Esophagus muscularis mucosa (tissue), 4 donors: Measurements from ENCODE around the gene CYP27B1. TPM values are rescaled to one million over a fixed set of nuclear protein-coding genes. Genes with fewer than 3 reads are reported as not detected.

Experiments used
- DNase-seq: peaks from one replicate; pipeline ENCODE4 v3.0.0-alpha.2; 2017; ENCODE audit errors: extremely low spot score
- H3K27ac ChIP-seq, 4 donors: fragments of 200-600 bp; sonication (generic); replicated peaks in 1 of 4; 1 replicate in 3 of 4; 2 replicates in 1 of 4; pipeline ENCODE4 v1.5.1; 2016 to 2019; ENCODE audit warnings: mild to moderate bottlenecking in 1 of 4
- H3K27me3 ChIP-seq, 4 donors: fragments of 200-600 bp; sonication (generic); one replicate each; pipeline versions ENCODE4 v1.5.1 to v1.6.0; 2016 to 2019
- H3K36me3 ChIP-seq, 4 donors: fragments of 200-600 bp; sonication (generic); one replicate each; pipeline ENCODE4 v1.5.1; 2016 to 2019
- H3K4me1 ChIP-seq, 4 donors: fragments of 200-600 bp; sonication (generic); one replicate each; pipeline ENCODE4 v1.5.1; 2016 to 2019
- H3K4me3 ChIP-seq, 4 donors: fragments of 200-600 bp; sonication (generic); 1 replicate in 2 of 4; 2 replicates in 2 of 4; pipeline ENCODE4 v1.5.1; 2016 to 2019; ENCODE audit warnings: mild to moderate bottlenecking in 4 of 4, moderate library complexity in 1 of 4
- H3K9me3 ChIP-seq, 4 donors: fragments of 200-600 bp; sonication (generic); 1 replicate in 3 of 4; 2 replicates in 1 of 4; pipeline ENCODE4 v1.5.1; 2016 to 2019
- CTCF ChIP-seq, 3 experiments: fragments of 200-600 bp in 2 of 3; fragments of 450-650 bp in 1 of 3; sonication (generic) in 2 of 3; IDR thresholded peaks; one replicate each; pipeline ENCODE4 v1.5.1; 2017 to 2019; ENCODE audit warnings: antibody characterized with exemption in 3 of 3, mild to moderate bottlenecking in 2 of 3, moderate library complexity in 1 of 3
- EP300 ChIP-seq: sonication (generic); formaldehyde crosslinking; IDR thresholded peaks from one replicate; pipeline ENCODE4 v1.6.1; 2017; ENCODE audit warnings: antibody characterized with exemption
- POLR2A ChIP-seq: fragments of 450-650 bp; IDR thresholded peaks from one replicate; pipeline ENCODE4 v1.6.1; 2017; ENCODE audit warnings: antibody characterized with exemption, moderate library complexity, mild to moderate bottlenecking, low read depth
- POLR2AphosphoS5 ChIP-seq, 2 donors: sonication (generic); formaldehyde crosslinking; IDR thresholded peaks; one replicate each; pipeline ENCODE4 v1.6.1; 2017; ENCODE audit warnings: antibody characterized with exemption in 2 of 2
- WGBS: methylation state at CpG from one replicate; pipeline ENCODE4 v1.1.5; 2018; 5-methylcytosine and 5-hydroxymethylcytosine counted together
- intact Hi-C: fragments of 100-400 bp; cut with DNase I; formaldehyde crosslinking; loops from one replicate; pipeline ENCODE4 v1.15.1; 2023
- total RNA-seq, 4 donors: library from RNA; depleted of rRNA; stranded (reverse); fragments of >200 nt; gene quantifications; one replicate each; pipeline versions ENCODE4 v1.1.0 to v1.2.1, GENCODE V29; 2016

The CYP27B1 gene
- total RNA-seq, 4 donors from 2014 or later = 0.32 to 0.66 TPM; not detected in 2

DNA sequence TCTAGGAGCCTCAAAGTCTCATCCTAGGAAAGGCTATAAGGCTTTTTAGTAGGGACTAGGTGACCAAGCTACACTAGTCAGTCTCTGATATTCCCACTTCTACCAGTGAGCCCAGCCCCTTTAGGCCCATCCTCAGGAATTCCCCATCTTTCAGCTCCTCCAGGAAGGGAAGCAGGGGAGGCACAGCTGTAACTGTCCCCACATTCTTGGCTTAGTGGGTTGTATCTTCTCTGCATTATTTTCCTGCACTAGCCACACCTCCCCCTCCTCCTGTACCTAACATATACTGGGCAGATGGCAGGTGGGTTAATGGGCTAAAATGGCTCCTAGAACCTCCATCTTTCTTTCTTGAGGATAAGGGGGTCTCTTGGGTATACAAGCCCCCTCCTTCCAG, 424 bp upstream of the CYP27B1 start:
- Histone ChIP-seq H3K27ac (no peak overlapping the region), H3K9me3 (no peaks in the 10 kb centered on the region), H3K4me1 (peaks cover 31 to 48% (median 40%) of the 10 kb centered on the region in 4 donors), H3K4me3 (no peak overlapping the region), H3K36me3 (peaks cover 0 to 24% (median 20%) of the 10 kb centered on the region in 4 donors), H3K27me3 (peaks cover 0 to 47% (median 32%) of the 10 kb centered on the region in 4 donors)
- intact Hi-C loops = no loop called here
- no peak for DNase-seq
- TF ChIP-seq EP300 (no peak), POLR2A (no peak), POLR2AphosphoS5 (IDR thresholded peaks at IDR 0.05) (no peak), CTCF (IDR thresholded peaks at IDR 0.05) (no peak)

DNA sequence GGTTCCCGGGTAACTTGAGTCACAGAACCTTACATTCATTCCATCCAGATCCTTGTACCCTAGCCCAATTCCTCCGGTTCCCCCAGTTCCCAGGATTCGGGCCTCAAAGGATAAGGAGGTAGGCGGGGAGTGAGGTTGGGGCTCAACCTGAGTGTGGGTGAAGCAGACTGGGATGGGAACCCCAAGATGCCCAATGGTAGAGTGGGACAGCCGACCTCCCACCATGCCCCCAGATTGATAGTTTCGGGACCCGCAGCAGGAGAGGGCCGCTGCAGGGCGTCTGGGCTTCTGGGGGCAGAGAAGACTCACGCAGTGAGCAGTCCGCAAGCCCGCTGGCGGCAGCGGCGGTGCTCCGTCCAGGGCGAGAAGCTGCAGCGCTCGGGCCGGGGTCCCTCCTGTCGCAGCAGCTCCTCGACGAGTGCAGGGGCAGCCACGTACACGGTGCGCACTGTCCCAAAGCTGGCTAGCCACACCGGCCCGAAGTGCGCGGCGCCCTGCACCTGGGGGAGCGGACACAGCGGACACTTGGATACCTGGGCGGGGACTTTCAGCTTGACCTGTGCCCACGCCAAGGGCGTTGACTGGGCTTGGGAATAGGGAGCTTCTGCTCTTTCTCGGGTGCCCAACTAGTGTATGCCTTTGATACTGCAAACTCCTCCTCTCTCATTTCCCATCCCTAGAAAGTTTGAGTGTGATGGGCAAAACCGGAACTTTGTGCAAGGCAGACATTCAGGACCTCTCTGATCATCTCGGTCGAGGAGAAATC, 997 bp downstream of the CYP27B1 start:
- TF ChIP-seq POLR2AphosphoS5 (IDR thresholded peaks at IDR 0.05) = no peak
- no peak for TF ChIP-seq CTCF (IDR thresholded peaks at IDR 0.05)
- no peak for TF ChIP-seq EP300
- TF ChIP-seq POLR2A = no peak
- Histone ChIP-seq H3K27ac (no peak overlapping the region), H3K4me1 (peaks cover 25 to 38% (median 31%) of the 10 kb centered on the region in 4 donors), H3K4me3 (peak overlapping the region; percentile 41 to 60 (median 46)), H3K27me3 (peaks cover 0 to 60% (median 36%) of the 10 kb centered on the region in 4 donors), H3K9me3 (no peaks in the 10 kb centered on the region), H3K36me3 (peaks cover 0 to 29% (median 21%) of the 10 kb centered on the region in 4 donors)
- WGBS = 4% methylated on average over 13 of the region's 40 CpGs
- intact Hi-C loops = no loop called here
- DNase-seq = no peak

GRCh38 chr12:57765003-57765697, 1.7 kb downstream of the CYP27B1 start:
- Histone ChIP-seq H3K27ac (no peak overlapping the region), H3K9me3 (no peaks in the 10 kb centered on the region), H3K4me1 (peaks cover 25 to 34% (median 29%) of the 10 kb centered on the region in 4 donors), H3K4me3 (peak overlapping the region; percentile 41 to 60 (median 46)), H3K36me3 (peaks cover 0 to 27% (median 19%) of the 10 kb centered on the region in 4 donors), H3K27me3 (peaks cover 0 to 60% (median 36%) of the 10 kb centered on the region in 4 donors)
- no peak for DNase-seq
- intact Hi-C loops = no loop called here
- WGBS = 4% methylated on average over 22 of the region's 60 CpGs
- TF ChIP-seq POLR2AphosphoS5 (IDR thresholded peaks at IDR 0.05) (no peak), EP300 (no peak), CTCF (IDR thresholded peaks at IDR 0.05) (peak in 1 of 3 experiments; percentile 4)

GRCh38 chr12:57764662-57765002, 2.2 kb downstream of the CYP27B1 start:
- TF ChIP-seq POLR2A (no peak), CTCF (IDR thresholded peaks at IDR 0.05) (no peak), EP300 (no peak), POLR2AphosphoS5 (IDR thresholded peaks at IDR 0.05) (no peak)
- H3K27ac ChIP-seq = no peak overlapping the region
- peak overlapping the region; percentile 41 to 60 (median 46) for H3K4me3 ChIP-seq
- no peak for DNase-seq
- H3K9me3 ChIP-seq = no peaks in the 10 kb centered on the region
- peaks cover 0 to 22% (median 16%) of the 10 kb centered on the region in 4 donors for H3K36me3 ChIP-seq
- WGBS = 37% methylated on average over 6 of the region's 17 CpGs
- intact Hi-C loops = no loop called here
- peaks cover 25 to 34% (median 29%) of the 10 kb centered on the region in 4 donors for H3K4me1 ChIP-seq
- H3K27me3 ChIP-seq = peaks cover 0 to 60% (median 36%) of the 10 kb centered on the region in 4 donors
